GM19351 (cell line): Measurements from ENCODE around the gene BCLAF1.
"Not testable (repeated sequence)": the region's sequence is repeated elsewhere in the genome, so short reads cannot be mapped to it uniquely, and the experiment has no call there.

Source experiments
- ATAC-seq: cut with Tn5 transposase; IDR thresholded peaks from one replicate; pipeline ENCODE4 v1.9.1; 2021; ENCODE audit warnings: mild to moderate bottlenecking, moderate library complexity; ENCODE audit not compliant: unreplicated experiment

The BCLAF1 gene

GRCh38 chr6:136250686-136251008 lies 39.0 kb downstream of the BCLAF1 start:
- peak; percentile 12 for ATAC-seq

- peak; percentile 90 for ATAC-seq
These were observed 39.6 kb downstream of the BCLAF1 start, which contains the start of gene MTFR2 for GRCh38 chr6:136249811-136250685. MTFR2 (minus strand) TSS chr6:136250311; CDS start chr6:136249099, 1,212 bp downstream.

- no peak for ATAC-seq
These were observed 40.3 kb downstream of the BCLAF1 start for GRCh38 chr6:136249336-136249735.

- no peak for ATAC-seq
These were observed 45.5 kb downstream of the BCLAF1 start for GRCh38 chr6:136244061-136244616.

GRCh38 chr6:136236466-136237293 lies 53.0 kb downstream of the BCLAF1 start:
- no peak for ATAC-seq

GRCh38 chr6:136235233-136235564 lies 54.4 kb downstream of the BCLAF1 start:
- no peak for ATAC-seq

GRCh38 chr6:136232701-136233100 lies 56.9 kb downstream of the BCLAF1 start:
- ATAC-seq, result no peak

GRCh38 chr6:136230219-136230853 lies 59.3 kb downstream of the BCLAF1 start:
- ATAC-seq, result no peak

GRCh38 chr6:136228814-136229213 lies 60.8 kb downstream of the BCLAF1 start:
- peak; percentile 42 for ATAC-seq

GRCh38 chr6:136226674-136227377 lies 62.8 kb downstream of the BCLAF1 start:
- ATAC-seq, result peak; percentile 17

GRCh38 chr6:136226027-136226673 lies 63.5 kb downstream of the BCLAF1 start:
- ATAC-seq, result peak; percentile 72

- ATAC-seq, result no peak
These were observed 64.2 kb downstream of the BCLAF1 start for GRCh38 chr6:136225496-136225895.

GRCh38 chr6:136224974-136225373 lies 64.7 kb downstream of the BCLAF1 start:
- ATAC-seq, result not testable (repeated sequence)

- ATAC-seq, result no peak
These were observed 72.9 kb downstream of the BCLAF1 start for GRCh38 chr6:136216503-136217401.

GRCh38 chr6:136213853-136214252 lies 75.8 kb downstream of the BCLAF1 start:
- ATAC-seq, result no peak

- ATAC-seq, result no peak
These were observed 76.6 kb downstream of the BCLAF1 start for GRCh38 chr6:136213012-136213539.

- ATAC-seq, result no peak
These were observed 77.0 kb downstream of the BCLAF1 start for GRCh38 chr6:136212608-136213007.

GRCh38 chr6:136210398-136211165 lies 79.1 kb downstream of the BCLAF1 start:
- no peak for ATAC-seq
